T-cell (primary cell): ENCODE data around the gene SKIL. TPM values are rescaled to one million over a fixed set of nuclear protein-coding genes. Genes with fewer than 3 reads are reported as not detected.
A peak's percentile ranks its signal among the peaks of the same experiment; 100 is the strongest.

Experiments used
- ATAC-seq, 4 experiments: fragments of 200-7000 bp in 3 of 4; fragments of 150-1000 bp in 1 of 4; cut with Tn5 transposase; replicated peaks in 1 of 4; 1 replicate in 3 of 4; 2 replicates in 1 of 4; pipeline ENCODE4 v1.10.0; 2021; ENCODE audit warnings: moderate library complexity in 3 of 4, mild to moderate bottlenecking in 2 of 4, moderate number of reproducible peaks in 1 of 4
- CTCF ChIA-PET, 2 donors: fragments of 300-600 bp; sonication (Branson Sonifier 250); formaldehyde crosslinking; loops; one replicate each; lab custom pipeline; 2022; ENCODE audit warnings: antibody characterized with exemption in 2 of 2; lab: Charles Lee
- POLR2A ChIA-PET, 2 donors: fragments of 300-600 bp; sonication (Branson Sonifier 250); formaldehyde crosslinking; loops; one replicate each; lab custom pipeline; 2022; ENCODE audit warnings: antibody characterized with exemption in 2 of 2; lab: Charles Lee
- DNase-seq, 35 experiments: peaks; one replicate each; pipeline versions ENCODE4 v3.0.0 to v3.0.0-alpha.2; 2013 to 2023
- H3K27ac ChIP-seq: one replicate; pipeline ENCODE4 v1.5.1; 2013; ENCODE audit warnings: low read length
- H3K27me3 ChIP-seq, 2 experiments: replicated peaks in 1 of 2; 1 replicate in 1 of 2; 2 replicates in 1 of 2; pipeline versions ENCODE4 v1.6.1 to v1.7.0; 2013; ENCODE audit warnings: low read length in 1 of 2, mixed read lengths in 1 of 2; ENCODE audit not compliant: control insufficient read depth in 2 of 2, insufficient read depth in 2 of 2; ENCODE audit errors: extremely low read depth in 1 of 2
- H3K36me3 ChIP-seq, 2 donors: 1 replicate in 1 of 2; 2 replicates in 1 of 2; pipeline versions ENCODE4 v1.6.1 to v1.7.0; 2013; ENCODE audit warnings: low read length in 1 of 2; ENCODE audit not compliant: control insufficient read depth in 2 of 2, insufficient read depth in 1 of 2; ENCODE audit errors: extremely low read depth in 1 of 2
- H3K4me1 ChIP-seq, 2 experiments: 1 replicate in 1 of 2; 2 replicates in 1 of 2; pipeline versions ENCODE4 v1.6.1 to v1.7.0; 2013; ENCODE audit warnings: low read length in 2 of 2, mixed read lengths in 1 of 2; ENCODE audit not compliant: insufficient read depth in 2 of 2, control insufficient read depth in 1 of 2; ENCODE audit errors: extremely low read depth in 1 of 2
- H3K4me3 ChIP-seq, 2 donors: 1 replicate in 1 of 2; 2 replicates in 1 of 2; pipeline versions ENCODE4 v1.5.1 to v1.7.0; 2013; ENCODE audit warnings: mild to moderate bottlenecking in 2 of 2, low read length in 1 of 2, moderate library complexity in 1 of 2; ENCODE audit not compliant: control insufficient read depth in 1 of 2; ENCODE audit errors: extremely low read depth in 1 of 2
- H3K9me3 ChIP-seq: 2 replicates; pipeline ENCODE4 v1.7.0; 2013
- H3K27ac Mint-ChIP-seq, 2 donors: one replicate each; pipeline ENCODE4 v1.8.0; 2020 to 2021; ENCODE audit warnings: mild to moderate bottlenecking in 2 of 2, mixed read lengths in 2 of 2
- H3K27me3 Mint-ChIP-seq, 2 donors: one replicate each; pipeline ENCODE4 v1.8.0; 2021 to 2022; ENCODE audit warnings: mixed read lengths in 2 of 2
- H3K36me3 Mint-ChIP-seq: one replicate; pipeline ENCODE4 v1.8.0; 2021; ENCODE audit warnings: mixed read lengths
- H3K4me1 Mint-ChIP-seq, 3 donors: one replicate each; pipeline ENCODE4 v1.8.0; 2020 to 2022; ENCODE audit warnings: mixed read lengths in 3 of 3, mild to moderate bottlenecking in 1 of 3
- H3K4me3 Mint-ChIP-seq, 3 donors: one replicate each; pipeline ENCODE4 v1.8.0; 2020 to 2022; ENCODE audit warnings: mild to moderate bottlenecking in 3 of 3, mixed read lengths in 3 of 3, moderate library complexity in 3 of 3
- H3K9me3 Mint-ChIP-seq, 3 donors: one replicate each; pipeline ENCODE4 v1.8.0; 2020 to 2022; ENCODE audit warnings: mixed read lengths in 3 of 3
- WGBS: methylation state at CpG from one replicate; pipeline ENCODE4 v1.1.5; 2013; ENCODE audit warnings: missing lambda C conversion rate; ENCODE audit not compliant: insufficient coverage; 5-methylcytosine and 5-hydroxymethylcytosine counted together
- total RNA-seq, 35 experiments: library from RNA in 6 of 35; stranded (reverse) in 6 of 35; fragments of 120-200 nt in 1 of 35; gene quantifications; one replicate each; pipeline versions ENCODE4 v1.2.1 to v1.2.4 and lab custom pipeline; 2013 to 2026

Gene SKIL, protein sequence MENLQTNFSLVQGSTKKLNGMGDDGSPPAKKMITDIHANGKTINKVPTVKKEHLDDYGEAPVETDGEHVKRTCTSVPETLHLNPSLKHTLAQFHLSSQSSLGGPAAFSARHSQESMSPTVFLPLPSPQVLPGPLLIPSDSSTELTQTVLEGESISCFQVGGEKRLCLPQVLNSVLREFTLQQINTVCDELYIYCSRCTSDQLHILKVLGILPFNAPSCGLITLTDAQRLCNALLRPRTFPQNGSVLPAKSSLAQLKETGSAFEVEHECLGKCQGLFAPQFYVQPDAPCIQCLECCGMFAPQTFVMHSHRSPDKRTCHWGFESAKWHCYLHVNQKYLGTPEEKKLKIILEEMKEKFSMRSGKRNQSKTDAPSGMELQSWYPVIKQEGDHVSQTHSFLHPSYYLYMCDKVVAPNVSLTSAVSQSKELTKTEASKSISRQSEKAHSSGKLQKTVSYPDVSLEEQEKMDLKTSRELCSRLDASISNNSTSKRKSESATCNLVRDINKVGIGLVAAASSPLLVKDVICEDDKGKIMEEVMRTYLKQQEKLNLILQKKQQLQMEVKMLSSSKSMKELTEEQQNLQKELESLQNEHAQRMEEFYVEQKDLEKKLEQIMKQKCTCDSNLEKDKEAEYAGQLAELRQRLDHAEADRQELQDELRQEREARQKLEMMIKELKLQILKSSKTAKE
- total RNA-seq (10 to 100 TPM; 69.1 to 97.7 (median 78.5) TPM), total RNA-seq (lab: John Stamatoyannopoulos, UW) (60.9 to 338 (median 181) reads per million in 29 experiments)
- 18.9 TPM for total RNA-seq (2013)

DNA sequence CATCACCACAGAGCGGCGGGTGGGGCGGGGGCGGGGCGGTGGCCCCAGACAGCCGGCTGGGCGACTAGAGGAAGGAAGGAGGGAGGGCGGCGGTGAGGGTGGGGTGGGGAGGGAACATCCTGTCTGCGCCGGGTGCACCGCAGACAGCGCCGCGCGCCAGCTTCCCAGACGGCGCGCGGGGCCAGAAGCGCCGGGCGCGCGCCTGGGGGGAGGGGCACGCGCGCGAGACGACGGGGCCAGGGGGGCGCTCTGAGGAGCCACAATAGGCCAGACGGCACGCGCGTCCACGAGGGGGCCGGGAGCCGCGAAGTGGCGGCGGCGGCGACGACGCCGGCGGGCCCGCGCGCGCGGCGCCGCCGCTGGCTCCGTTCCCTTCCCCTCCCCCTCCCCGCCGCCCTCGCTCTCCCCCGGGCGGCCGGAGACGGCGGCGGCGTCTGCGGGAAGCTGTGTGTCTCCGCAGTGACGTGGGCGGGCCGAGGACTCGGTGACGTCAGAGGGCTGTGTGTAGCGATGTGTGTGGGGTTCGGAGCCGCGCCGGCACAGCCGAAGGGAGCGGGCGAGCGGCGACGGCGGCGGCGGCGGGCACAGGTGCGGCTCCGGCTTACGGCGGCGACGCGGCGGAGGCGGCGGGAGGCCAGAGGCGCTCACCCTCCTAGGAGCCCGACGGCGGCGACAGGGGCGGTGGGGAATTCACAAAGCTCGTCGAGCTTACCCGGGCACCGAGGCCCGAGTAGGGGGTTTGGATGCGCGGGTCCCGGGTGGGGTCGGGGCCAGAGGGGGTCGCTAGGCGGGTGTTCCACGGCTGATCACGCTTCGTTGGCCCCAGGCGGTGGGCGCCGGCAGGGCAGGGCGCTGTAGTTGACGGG, at the start of gene SKIL:
Gene SKIL, plus strand, starts transcription at position 540 of the 866 bp plus-strand sequence. CDS start 2,617 bp downstream, outside the sequence.
- Histone ChIP-seq H3K27ac (peak within 1 kb of the TSS; percentile 93), H3K4me3 (peak within 1 kb of the TSS; percentile 66 to 76), H3K36me3 (peaks cover 2 to 6% of the 10 kb centered on the region in 2 donors), H3K4me1 (peaks cover 11 to 24% of the 10 kb centered on the region in 2 experiments), H3K9me3 (peaks cover 9% of the 10 kb centered on the region), H3K27me3 (no peaks in the 10 kb centered on the region)
- Mint-ChIP-seq H3K27me3 (no peaks in the 10 kb centered on the region), H3K9me3 (peaks cover 0 to 5% (median 2%) of the 10 kb centered on the region in 3 donors), H3K4me3 (peak within 1 kb of the TSS; percentile 79 to 90 (median 89)), H3K27ac (peak within 1 kb of the TSS; percentile 94 to 98), H3K4me1 (peaks cover 46 to 71% (median 51%) of the 10 kb centered on the region in 3 donors), H3K36me3 (peaks cover 29% of the 10 kb centered on the region)
- ATAC-seq (peak; percentile 78 to 82 (median 81)), DNase-seq (peak; percentile 86 to 99 (median 98))
- ChIA-PET CTCF (interaction anchor here (0.6 to 2.2 kb wide), 5 partner anchors 8 to 585 kb away, joined by 3 to 9 read pairs (median 5); partner anchors contain the start of gene MYNN (in 1 of the 2)), POLR2A (interaction anchor here (0.6 to 2.4 kb wide), 16 partner anchors 9 to 1102 kb away, joined by 3 to 20 read pairs (median 4); partner anchors contain the start of genes PHC3 (in 1 of the 2) and RPL22L1 (in 1 of the 2))
- WGBS, result under 1% methylated on average over 98 of the region's 124 CpGs

DNA sequence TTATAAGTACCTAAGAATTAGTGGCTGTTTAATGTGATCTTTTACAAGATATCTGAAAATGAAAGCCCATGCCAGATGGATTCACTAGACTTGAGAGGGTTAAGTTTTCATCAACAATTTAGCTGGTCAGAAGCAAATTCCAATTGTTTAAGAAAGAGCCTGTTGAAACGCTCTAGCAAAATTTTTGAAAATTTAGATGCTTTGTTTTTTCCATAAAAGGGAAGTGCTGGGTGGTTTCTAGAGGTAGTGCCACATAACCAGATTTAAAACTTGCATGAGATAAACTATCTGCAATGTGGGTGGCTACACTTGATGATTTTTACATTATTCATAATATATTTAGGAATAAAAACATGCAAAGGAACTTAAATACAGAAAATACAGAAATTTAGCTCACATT, 48.5 kb upstream of the SKIL start:
- Mint-ChIP-seq H3K36me3 (no peaks in the 10 kb centered on the region), H3K4me3 (no peak overlapping the region), H3K4me1 (no peaks in the 10 kb centered on the region), H3K27ac (no peak overlapping the region), H3K9me3 (no peaks in the 10 kb centered on the region), H3K27me3 (no peaks in the 10 kb centered on the region)
- Histone ChIP-seq H3K4me3 (no peak overlapping the region), H3K27me3 (no peaks in the 10 kb centered on the region), H3K27ac (no peak overlapping the region), H3K36me3 (no peaks in the 10 kb centered on the region), H3K4me1 (no peaks in the 10 kb centered on the region), H3K9me3 (no peaks in the 10 kb centered on the region)
- DNase-seq (no peak), ATAC-seq (no peak)
- WGBS, result no CpG with 5 or more reads among the region's 1 CpG
- CTCF ChIA-PET, result interaction anchor here (0.6 to 1.4 kb wide), 16 partner anchors 10 to 1007 kb away, joined by 3 to 10 read pairs (median 5); partner anchors contain the start of gene CLDN11 (in 1 of the 2)
- POLR2A ChIA-PET, result interaction anchor here in 1 of 2 donors (0.7 kb wide), 1 partner anchor 9 kb away, joined by 7 read pairs; no protein-coding TSS in a partner anchor

DNA sequence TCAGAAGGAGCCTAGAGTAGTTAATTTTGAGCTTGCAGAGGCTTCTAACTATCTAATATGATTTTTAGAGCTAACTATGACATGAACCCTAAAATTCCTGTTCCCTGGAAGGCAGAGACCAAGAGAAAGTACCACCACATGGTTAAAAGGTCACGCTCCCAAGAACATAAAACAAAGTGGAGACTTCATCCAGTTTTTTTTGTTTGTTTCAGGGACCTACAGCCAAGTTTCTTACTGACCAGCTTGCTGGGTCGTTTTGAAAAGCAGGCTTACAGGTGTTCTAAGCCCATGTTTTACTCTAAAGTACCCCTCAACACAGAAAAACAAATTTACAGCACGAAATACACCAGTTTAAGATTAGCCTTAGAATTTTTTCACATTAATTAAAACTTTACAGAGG, 39.6 kb upstream of the SKIL start:
- Histone ChIP-seq H3K27ac (no peak overlapping the region), H3K4me3 (no peak overlapping the region), H3K27me3 (no peaks in the 10 kb centered on the region), H3K9me3 (no peaks in the 10 kb centered on the region), H3K4me1 (no peaks in the 10 kb centered on the region), H3K36me3 (no peaks in the 10 kb centered on the region)
- DNase-seq, result no peak
- ChIA-PET POLR2A (interaction anchor here (0.6 to 0.7 kb wide), 3 partner anchors 9 to 686 kb away, joined by 3 to 7 read pairs (median 3); no protein-coding TSS in a partner anchor), CTCF (interaction anchor here (0.6 to 1.1 kb wide), 3 partner anchors 16 to 94 kb away, joined by 3 to 4 read pairs (median 3); no protein-coding TSS in a partner anchor)
- Mint-ChIP-seq H3K27ac (no peak overlapping the region), H3K27me3 (no peaks in the 10 kb centered on the region), H3K36me3 (no peaks in the 10 kb centered on the region), H3K9me3 (no peaks in the 10 kb centered on the region), H3K4me1 (no peaks in the 10 kb centered on the region), H3K4me3 (no peak overlapping the region)
- ATAC-seq, result no peak
- WGBS, result 100% methylated on average over 1 of the region's 3 CpGs

DNA sequence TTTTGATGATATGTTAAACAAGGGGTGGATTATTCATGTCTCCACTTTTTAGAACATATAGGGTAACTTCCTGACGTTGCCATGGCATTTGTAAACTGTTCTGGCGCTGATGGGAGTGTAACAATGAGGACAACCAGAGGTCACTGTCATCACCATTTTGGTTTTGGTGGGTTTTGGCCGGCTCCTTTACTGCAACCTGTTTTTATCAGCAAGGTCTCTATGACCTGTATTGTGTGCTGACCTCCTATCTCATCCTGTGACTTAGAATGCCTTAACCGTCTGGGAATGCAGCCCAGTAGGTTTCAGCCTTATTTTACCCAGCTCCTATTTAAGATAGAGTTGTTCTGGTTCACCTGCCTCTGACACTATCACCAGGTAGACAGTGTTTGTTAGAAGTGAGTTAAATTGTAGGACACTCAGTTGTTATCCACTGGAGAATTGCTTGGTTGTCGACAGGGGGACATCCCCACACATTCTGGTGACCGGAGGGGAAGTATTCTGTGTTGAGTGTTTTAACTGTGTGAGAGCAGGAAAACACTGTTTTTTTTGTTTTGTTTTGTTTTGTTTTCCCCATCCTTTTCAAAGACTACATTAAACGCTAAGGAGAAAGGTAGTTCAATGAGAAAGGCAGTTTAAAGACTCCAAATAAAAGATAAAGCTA, 36.9 kb upstream of the SKIL start:
- ATAC-seq, result no peak
- peaks cover 0 to 3% of the 10 kb centered on the region in 2 donors for H3K27me3 Mint-ChIP-seq
- H3K36me3 ChIP-seq, result no peaks in the 10 kb centered on the region
- CTCF ChIA-PET, result interaction anchor here (0.5 to 0.9 kb wide), 3 partner anchors 8 to 95 kb away, joined by 3 to 4 read pairs (median 3); no protein-coding TSS in a partner anchor
- no peaks in the 10 kb centered on the region for H3K36me3 Mint-ChIP-seq
- POLR2A ChIA-PET, result interaction anchor here in 1 of 2 donors (1.0 kb wide), 1 partner anchor 35 kb away, joined by 4 read pairs; no protein-coding TSS in a partner anchor
- DNase-seq, result no peak
- H3K9me3 Mint-ChIP-seq, result no peaks in the 10 kb centered on the region
- no peaks in the 10 kb centered on the region for H3K4me1 ChIP-seq
- no peaks in the 10 kb centered on the region for H3K27me3 ChIP-seq
- 94% methylated on average over 2 of the region's 7 CpGs for WGBS
- no peak overlapping the region for H3K4me3 Mint-ChIP-seq
- H3K9me3 ChIP-seq, result no peaks in the 10 kb centered on the region
- H3K27ac Mint-ChIP-seq, result no peak overlapping the region
- no peak overlapping the region for H3K4me3 ChIP-seq
- no peaks in the 10 kb centered on the region for H3K4me1 Mint-ChIP-seq
- no peak overlapping the region for H3K27ac ChIP-seq

DNA sequence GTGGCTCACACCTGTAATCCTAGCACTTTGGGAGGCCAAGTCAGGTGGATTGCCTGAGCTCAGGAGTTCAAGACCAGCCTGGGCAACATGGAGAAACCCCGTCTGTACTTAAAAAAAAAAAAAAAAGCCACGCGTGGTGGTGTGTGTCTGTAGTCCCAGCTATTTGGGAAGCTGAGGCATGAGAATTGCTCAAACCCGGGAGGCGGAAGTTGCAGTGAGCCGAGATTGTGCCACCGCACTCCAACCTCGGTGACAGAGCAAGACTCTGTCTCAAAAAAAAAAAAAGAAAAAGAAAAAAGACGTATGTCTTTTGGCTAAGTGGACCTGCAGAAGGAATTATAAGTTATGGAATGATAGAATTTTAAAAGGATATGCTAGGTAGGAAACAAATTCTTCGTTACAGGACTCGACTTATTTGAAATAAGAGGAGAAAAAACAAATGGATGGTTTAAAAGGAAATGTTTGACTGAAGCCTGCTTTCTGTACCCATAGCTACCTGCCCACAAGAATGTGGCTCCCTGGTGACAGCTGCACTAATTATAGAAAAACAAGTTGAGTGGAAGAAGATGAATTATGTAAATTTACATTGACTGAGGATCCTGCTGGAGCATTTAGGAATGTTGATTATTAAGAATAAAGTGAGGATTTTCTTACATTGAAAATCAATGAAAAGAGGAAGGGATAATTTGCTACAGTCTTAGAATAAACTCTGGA, 36.0 kb upstream of the SKIL start:
- no peaks in the 10 kb centered on the region for H3K4me1 Mint-ChIP-seq
- no peak for ATAC-seq
- CTCF ChIA-PET, result interaction anchor here in 1 of 2 donors (0.9 kb wide), 1 partner anchor 9 kb away, joined by 3 read pairs; no protein-coding TSS in a partner anchor
- Histone ChIP-seq H3K9me3 (no peaks in the 10 kb centered on the region), H3K4me1 (no peaks in the 10 kb centered on the region), H3K36me3 (no peaks in the 10 kb centered on the region), H3K27ac (no peak overlapping the region), H3K27me3 (no peaks in the 10 kb centered on the region), H3K4me3 (no peak overlapping the region)
- H3K9me3 Mint-ChIP-seq, result no peaks in the 10 kb centered on the region
- H3K36me3 Mint-ChIP-seq, result no peaks in the 10 kb centered on the region
- H3K4me3 Mint-ChIP-seq, result no peak overlapping the region
- peaks cover 0 to 3% of the 10 kb centered on the region in 2 donors for H3K27me3 Mint-ChIP-seq
- DNase-seq, result no peak
- WGBS, result 80% methylated on average over 6 of the region's 11 CpGs
- no peak overlapping the region for H3K27ac Mint-ChIP-seq
- POLR2A ChIA-PET, result interaction anchor here in 1 of 2 donors (1.0 kb wide), 1 partner anchor 35 kb away, joined by 4 read pairs; no protein-coding TSS in a partner anchor
